Neural progenitor cell (in vitro differentiated cells): Measurements from ENCODE around the gene PMVK.

Source experiments
- CTCF ChIP-seq: fragments of 200-600 bp; sonication (generic); IDR thresholded peaks from 2 replicates; pipeline ENCODE4 v1.5.1; 2017; ENCODE audit warnings: antibody characterized with exemption, mild to moderate bottlenecking
- EZH2 ChIP-seq: fragments of 200-600 bp; sonication (generic); IDR thresholded peaks from 2 replicates; pipeline ENCODE4 v1.6.1; 2017; ENCODE audit warnings: antibody characterized with exemption, mild to moderate bottlenecking, moderate library complexity

GRCh38 chr1:154955039-154955717, 18.7 kb upstream of the PMVK start:
- TF ChIP-seq CTCF, result no peak
- no peak for TF ChIP-seq EZH2
